Activated CD8-positive, alpha-beta T cell treated with anti-CD3 and anti-CD28 coated beads, Interleukin-2, amount 10 ng/mL, durations not matched to agents 7 days and 5 days (primary cell): ENCODE results near the gene PDPK1. TPM values are rescaled to one million over a fixed set of nuclear protein-coding genes. Genes with fewer than 3 reads are reported as not detected.
A peak's percentile ranks its signal among the peaks of the same experiment; 100 is the strongest.
"Not testable (repeated sequence)": the region's sequence is repeated elsewhere in the genome, so short reads cannot be mapped to it uniquely, and the experiment has no call there.

Experiments used
- ATAC-seq: fragments of 150-1000 bp; cut with Tn5 transposase; one replicate; pipeline ENCODE4 v1.10.0; 2021; ENCODE audit warnings: moderate library complexity
- CTCF ChIA-PET: fragments of 350-600 bp; sonication (Branson Sonifier 250); formaldehyde crosslinking; loops from one replicate; lab custom pipeline; 2021; ENCODE audit warnings: antibody characterized with exemption; lab: Charles Lee
- POLR2A ChIA-PET: fragments of 350-600 bp; sonication (Branson Sonifier 250); formaldehyde crosslinking; loops from one replicate; lab custom pipeline; 2021; ENCODE audit warnings: antibody characterized with exemption; lab: Charles Lee
- DNase-seq: peaks from one replicate; pipeline ENCODE4 v3.0.0-alpha.2; 2020
- H3K27ac Mint-ChIP-seq: one replicate; pipeline ENCODE4 v1.8.0; 2021; ENCODE audit warnings: mild to moderate bottlenecking, mixed read lengths
- H3K27me3 Mint-ChIP-seq: one replicate; pipeline ENCODE4 v1.8.0; 2021; ENCODE audit warnings: low read depth, mixed read lengths
- H3K36me3 Mint-ChIP-seq: one replicate; pipeline ENCODE4 v1.8.0; 2021; ENCODE audit warnings: low read depth, mixed read lengths
- H3K4me1 Mint-ChIP-seq: one replicate; pipeline ENCODE4 v1.8.0; 2021; ENCODE audit warnings: low read depth, mixed read lengths
- H3K4me3 Mint-ChIP-seq: one replicate; pipeline ENCODE4 v1.8.0; 2021; ENCODE audit warnings: mild to moderate bottlenecking, mixed read lengths
- H3K9me3 Mint-ChIP-seq: one replicate; pipeline ENCODE4 v1.8.0; 2022; ENCODE audit warnings: mixed read lengths; ENCODE audit not compliant: insufficient read depth
- total RNA-seq, 2 experiments: library from RNA; stranded (reverse); gene quantifications; one replicate each; pipeline ENCODE4 v1.2.3, GENCODE V29; 2021

The PDPK1 gene
- total RNA-seq, 2 experiments from 2014 or later = 41.2 to 49.6 TPM

DNA sequence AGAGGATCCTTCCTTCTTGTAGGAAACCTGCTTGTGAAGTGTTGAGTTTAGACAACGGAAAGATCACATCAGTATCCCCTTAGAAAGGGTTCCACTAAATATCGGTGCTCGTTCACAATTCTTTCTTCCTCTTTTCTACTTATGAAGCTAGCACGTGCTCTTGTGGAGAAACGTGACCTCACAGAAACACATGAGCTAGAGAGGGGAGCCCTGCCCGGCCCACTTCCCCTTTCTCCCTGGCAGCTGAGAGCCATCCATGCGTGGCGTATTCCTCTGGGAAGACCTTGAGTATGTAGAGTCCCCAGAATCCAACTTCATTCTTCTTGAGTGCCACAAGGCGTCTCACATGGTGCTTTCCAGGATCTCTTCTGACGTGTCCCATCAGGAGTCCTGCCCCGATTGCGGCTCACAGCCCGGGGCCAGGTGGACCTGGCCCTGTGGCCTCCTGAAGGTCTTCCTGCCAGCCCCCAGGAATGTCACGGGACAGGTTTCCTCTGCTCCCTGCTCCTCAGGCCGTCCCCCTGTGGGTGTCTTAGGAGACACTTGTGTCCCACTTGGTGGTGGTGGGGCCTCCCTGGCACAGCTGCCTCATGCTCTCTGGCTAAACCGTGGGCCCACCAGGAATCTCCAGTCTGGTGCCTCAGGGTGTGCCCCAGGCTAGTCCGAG, 22.4 kb downstream of the PDPK1 start:
- CTCF ChIA-PET, DNase-seq, H3K27ac Mint-ChIP-seq, H3K36me3 Mint-ChIP-seq, H3K4me3 Mint-ChIP-seq, H3K4me1 Mint-ChIP-seq, ATAC-seq, H3K27me3 Mint-ChIP-seq, POLR2A ChIA-PET, H3K9me3 Mint-ChIP-seq: not testable (repeated sequence)

DNA sequence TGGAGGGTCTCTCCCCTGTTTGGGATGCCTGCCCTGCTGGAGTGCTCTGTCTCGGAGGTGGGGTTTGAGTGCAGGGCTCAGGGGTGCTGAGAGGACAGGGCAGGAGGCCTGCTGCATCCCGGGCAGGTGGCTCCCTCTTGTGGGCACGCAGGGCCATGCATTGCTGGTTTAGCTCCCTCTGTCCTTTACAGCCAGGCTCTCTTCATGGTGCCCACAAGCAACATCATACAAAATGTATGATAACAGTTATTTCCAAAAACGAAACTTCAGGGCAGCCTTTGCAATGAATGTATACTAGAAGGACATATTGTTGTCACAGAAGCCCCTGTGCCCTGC, 22.9 kb downstream of the PDPK1 start:
- DNase-seq (peak; percentile 79), ATAC-seq (peak; percentile 97)
- H3K4me1 Mint-ChIP-seq, H3K27me3 Mint-ChIP-seq, CTCF ChIA-PET, H3K27ac Mint-ChIP-seq, H3K4me3 Mint-ChIP-seq, POLR2A ChIA-PET, H3K9me3 Mint-ChIP-seq, H3K36me3 Mint-ChIP-seq: not testable (repeated sequence)

DNA sequence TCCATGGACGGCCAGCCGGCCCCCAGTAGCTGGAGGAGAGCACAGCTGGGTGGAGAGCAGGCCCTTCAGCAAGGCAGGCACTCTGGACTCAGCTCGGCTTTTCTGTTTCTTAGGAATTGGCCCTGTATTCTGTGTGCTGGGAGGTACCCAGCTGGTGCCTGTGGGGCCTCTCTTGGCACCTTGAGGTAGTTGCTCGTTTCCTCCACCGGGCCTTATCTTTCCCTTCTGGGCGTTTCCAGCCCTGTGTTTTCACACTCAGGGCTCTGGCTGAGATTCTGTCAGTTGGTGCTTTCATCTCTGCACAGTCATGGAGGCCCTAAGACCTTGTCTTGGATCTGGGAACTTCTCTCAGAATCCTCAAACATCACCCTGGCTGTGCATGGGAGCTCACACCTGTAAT, 29.7 kb downstream of the PDPK1 start:
- H3K27me3 Mint-ChIP-seq, H3K36me3 Mint-ChIP-seq, POLR2A ChIA-PET, H3K9me3 Mint-ChIP-seq, DNase-seq, CTCF ChIA-PET, H3K27ac Mint-ChIP-seq, ATAC-seq, H3K4me1 Mint-ChIP-seq, H3K4me3 Mint-ChIP-seq: not testable (repeated sequence)

DNA sequence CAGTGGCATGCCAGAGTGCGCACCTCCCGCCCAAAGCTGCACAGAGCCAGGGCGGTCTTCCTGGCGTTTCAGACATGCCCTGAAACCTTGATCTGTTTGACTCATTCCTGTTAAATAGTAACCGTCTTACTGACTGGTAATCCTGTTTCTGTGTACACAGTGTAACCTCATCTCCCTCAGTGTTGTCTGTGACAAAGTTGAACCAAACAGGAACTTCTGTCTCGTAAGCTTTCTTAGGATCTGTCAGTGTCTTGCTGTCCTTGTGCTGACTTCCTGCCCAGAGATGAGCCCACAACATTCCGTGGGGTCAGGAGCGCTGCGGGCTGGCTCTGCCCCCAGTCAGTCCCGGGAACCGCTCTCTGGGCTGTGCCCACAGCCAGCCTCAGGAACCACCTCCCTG, 30.8 kb downstream of the PDPK1 start:
- POLR2A ChIA-PET = not testable (repeated sequence)

DNA sequence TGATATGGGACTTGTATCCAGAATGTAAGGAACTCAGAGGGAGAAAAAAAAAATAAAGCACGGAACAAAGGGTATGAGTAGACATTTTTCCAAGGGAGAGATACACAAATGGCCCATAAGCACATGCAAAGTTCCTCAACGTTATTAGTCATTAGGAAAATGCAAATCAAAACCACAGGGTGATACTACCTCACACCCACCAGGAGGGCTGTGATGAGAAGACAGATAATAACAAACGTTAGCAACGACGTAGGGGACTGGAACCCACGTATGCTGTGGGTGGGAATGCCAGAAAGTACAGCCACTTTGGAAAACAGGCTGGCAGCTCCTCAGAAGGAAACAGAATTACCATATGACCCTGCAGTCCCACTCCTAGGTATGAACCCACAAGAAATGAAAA, 34.9 kb downstream of the PDPK1 start:
- POLR2A ChIA-PET, H3K27ac Mint-ChIP-seq, CTCF ChIA-PET: not testable (repeated sequence)

More for the DNA sequence above, 30.8 kb downstream of the PDPK1 start:
- H3K4me3 Mint-ChIP-seq, DNase-seq, ATAC-seq, H3K36me3 Mint-ChIP-seq, H3K4me1 Mint-ChIP-seq, H3K27me3 Mint-ChIP-seq, CTCF ChIA-PET, H3K9me3 Mint-ChIP-seq, H3K27ac Mint-ChIP-seq: not testable (repeated sequence)

DNA sequence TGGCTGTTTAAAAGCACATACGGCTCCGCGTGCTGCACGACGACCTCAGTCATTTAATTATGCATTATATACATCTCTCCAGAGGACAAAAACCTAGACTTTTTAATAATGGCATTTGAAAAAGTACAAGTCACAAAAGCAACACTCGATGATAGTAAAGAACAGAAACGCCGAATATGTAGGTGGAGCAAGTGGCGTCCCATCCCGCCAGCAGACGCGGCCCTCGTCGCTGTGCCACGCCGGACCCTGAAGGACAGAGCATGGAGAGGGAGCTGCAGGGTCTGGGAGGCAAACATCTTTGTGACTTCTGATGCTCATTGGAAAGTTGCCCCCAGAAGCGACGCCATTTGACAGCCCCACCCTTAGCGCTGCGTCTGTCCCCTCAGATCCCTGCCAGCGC, 38.0 kb downstream of the PDPK1 start:
- H3K4me1 Mint-ChIP-seq, H3K4me3 Mint-ChIP-seq, H3K9me3 Mint-ChIP-seq, CTCF ChIA-PET, DNase-seq, H3K27ac Mint-ChIP-seq, ATAC-seq, H3K27me3 Mint-ChIP-seq, POLR2A ChIA-PET, H3K36me3 Mint-ChIP-seq: not testable (repeated sequence)

More for the DNA sequence above, 34.9 kb downstream of the PDPK1 start:
- not testable (repeated sequence) for H3K4me3 Mint-ChIP-seq, H3K4me1 Mint-ChIP-seq, H3K9me3 Mint-ChIP-seq, DNase-seq, H3K27me3 Mint-ChIP-seq, ATAC-seq, H3K36me3 Mint-ChIP-seq

DNA sequence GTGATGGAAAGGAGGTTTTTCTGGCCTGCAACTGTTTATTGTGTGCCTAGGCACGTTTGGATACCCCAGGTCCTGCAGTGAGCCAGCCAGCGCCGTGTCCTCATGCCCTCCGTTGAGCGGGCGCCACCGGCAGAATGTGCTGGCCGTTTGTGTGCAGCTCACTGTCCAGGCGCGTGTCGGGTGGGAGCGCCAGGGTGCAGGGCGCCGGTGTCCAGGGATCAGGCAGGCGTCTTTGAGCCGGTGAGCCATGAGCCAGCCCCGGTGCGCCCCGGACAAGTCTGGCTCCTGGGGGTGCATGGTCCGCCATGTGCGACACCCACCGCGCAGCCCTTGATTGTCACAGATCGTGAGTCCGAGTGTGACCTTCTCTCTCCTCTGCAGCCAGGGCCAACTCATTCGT, 39.2 kb downstream of the PDPK1 start:
- CTCF ChIA-PET, H3K4me3 Mint-ChIP-seq, H3K27ac Mint-ChIP-seq, H3K36me3 Mint-ChIP-seq, POLR2A ChIA-PET, ATAC-seq, H3K27me3 Mint-ChIP-seq, H3K9me3 Mint-ChIP-seq, DNase-seq, H3K4me1 Mint-ChIP-seq: not testable (repeated sequence)

DNA sequence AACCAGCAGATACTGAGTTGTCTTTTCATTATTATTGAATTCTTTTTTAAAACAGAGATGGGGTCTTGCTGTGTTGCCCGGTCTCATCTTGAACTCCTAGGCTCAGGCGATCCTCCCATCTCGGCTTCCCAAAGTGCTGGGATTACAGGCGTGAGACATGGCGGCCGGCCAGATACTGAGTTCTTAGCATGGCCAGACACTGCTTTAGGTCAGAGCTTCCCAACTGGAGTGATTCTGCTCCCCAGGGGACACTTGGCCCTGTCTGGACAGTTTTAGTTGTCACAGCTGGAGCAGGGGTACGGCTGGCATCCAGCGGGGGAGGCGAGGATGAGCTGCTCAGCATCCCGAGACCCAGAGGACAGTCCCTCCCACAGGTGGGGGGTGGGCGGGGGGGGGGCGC, 41.1 kb downstream of the PDPK1 start:
- H3K4me1 Mint-ChIP-seq, ATAC-seq, DNase-seq, H3K4me3 Mint-ChIP-seq, CTCF ChIA-PET, H3K27me3 Mint-ChIP-seq, H3K9me3 Mint-ChIP-seq, H3K36me3 Mint-ChIP-seq, POLR2A ChIA-PET, H3K27ac Mint-ChIP-seq: not testable (repeated sequence)

DNA sequence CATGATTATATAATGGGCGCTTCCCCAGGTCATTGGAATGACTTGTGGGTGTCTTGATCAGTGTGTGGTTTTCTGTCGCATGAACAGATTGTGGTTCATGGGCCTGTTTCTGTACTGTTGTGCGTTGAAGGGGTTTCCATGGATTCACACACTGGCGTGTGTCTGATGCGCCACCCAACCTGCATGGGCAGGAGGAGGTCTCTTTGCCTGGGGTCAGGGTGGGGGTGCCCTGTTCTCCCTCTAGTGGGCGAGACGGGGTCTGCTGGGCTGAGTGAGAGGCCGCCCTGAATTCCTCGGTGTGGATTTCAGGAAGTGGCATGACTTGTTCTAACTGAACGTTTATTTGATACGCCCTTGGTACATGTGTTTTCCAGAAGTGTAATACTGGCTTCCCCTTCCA, 42.3 kb downstream of the PDPK1 start:
- DNase-seq, H3K36me3 Mint-ChIP-seq, CTCF ChIA-PET, H3K27me3 Mint-ChIP-seq, H3K4me1 Mint-ChIP-seq, H3K27ac Mint-ChIP-seq, H3K9me3 Mint-ChIP-seq, POLR2A ChIA-PET, H3K4me3 Mint-ChIP-seq: not testable (repeated sequence)
- peak; percentile 50 for ATAC-seq

DNA sequence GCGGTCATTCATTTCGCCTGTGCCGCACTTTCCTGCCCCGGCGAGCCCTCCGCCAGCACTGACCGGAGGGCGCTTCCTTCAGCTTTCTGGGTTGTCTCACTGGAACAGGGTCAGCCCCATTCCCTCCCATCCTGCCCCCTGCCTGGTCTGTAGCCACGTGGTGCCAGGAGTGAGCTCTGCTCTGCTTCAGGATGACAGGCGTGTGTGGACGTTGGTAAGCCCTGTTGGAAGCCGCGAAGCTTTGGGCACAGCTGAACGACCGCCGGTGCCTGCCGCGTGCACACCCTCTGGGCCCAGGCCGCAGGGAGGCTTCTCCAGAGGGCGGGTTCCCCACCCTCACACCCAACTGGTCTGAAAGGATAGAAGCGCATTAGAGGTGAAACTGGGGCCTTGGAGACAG, 43.0 kb downstream of the PDPK1 start:
- H3K9me3 Mint-ChIP-seq, POLR2A ChIA-PET, H3K4me3 Mint-ChIP-seq, CTCF ChIA-PET, DNase-seq, H3K27me3 Mint-ChIP-seq, H3K4me1 Mint-ChIP-seq, H3K36me3 Mint-ChIP-seq, ATAC-seq, H3K27ac Mint-ChIP-seq: not testable (repeated sequence)

DNA sequence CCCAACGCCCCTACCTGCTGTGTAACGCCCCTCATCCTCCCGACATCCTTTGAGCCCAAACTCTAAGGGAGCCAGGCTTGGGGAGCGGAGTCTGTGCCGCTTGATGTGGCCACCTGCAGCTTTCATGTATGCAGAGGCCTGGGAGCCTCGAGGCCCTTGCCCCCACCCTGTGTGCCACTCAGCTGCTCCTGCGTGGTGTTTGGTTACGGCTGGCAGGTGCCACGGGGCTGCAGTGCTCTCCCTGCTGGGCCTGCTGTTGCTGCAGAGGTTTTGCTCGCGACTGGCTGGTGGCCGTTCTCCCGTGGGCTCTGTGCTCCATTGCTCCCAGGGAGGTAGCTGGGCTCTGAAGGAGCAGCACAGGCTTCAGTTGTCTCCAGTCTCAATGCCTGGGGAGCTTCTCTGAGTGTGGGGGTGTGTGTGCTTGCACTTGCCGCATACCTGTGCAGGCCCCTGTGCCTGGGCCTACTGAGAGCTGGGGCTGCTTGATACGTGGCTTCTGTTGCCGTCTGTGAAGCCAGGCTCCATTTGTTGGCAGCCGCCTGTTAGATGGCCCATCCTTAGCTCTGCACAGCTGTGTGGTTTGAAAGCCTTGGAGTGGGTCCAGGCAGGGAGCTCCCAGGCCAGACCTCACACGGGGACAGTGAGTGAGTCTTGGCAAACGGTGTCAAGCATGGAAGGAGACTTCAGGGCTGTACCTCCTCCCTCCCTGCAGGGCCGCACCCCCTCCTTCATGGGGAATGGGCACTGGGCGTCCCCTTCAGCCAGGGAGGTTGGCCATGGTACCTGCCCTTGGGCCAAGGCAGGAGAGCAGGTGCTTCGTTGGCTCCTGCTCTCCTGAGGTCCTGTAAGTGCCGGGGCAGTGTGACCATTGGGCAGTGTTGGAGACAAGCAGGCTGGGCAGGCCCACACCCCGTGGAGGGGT, 47.2 kb downstream of the PDPK1 start:
- ATAC-seq = no peak
- Mint-ChIP-seq H3K4me3 (no peak overlapping the region), H3K27ac (no peak overlapping the region), H3K9me3 (no peaks in the 10 kb centered on the region), H3K4me1 (peaks cover 4% of the 10 kb centered on the region), H3K27me3 (no peaks in the 10 kb centered on the region), H3K36me3 (peaks cover 26% of the 10 kb centered on the region)
- POLR2A ChIA-PET = no interaction called here
- DNase-seq = no peak
- CTCF ChIA-PET = no interaction called here

DNA sequence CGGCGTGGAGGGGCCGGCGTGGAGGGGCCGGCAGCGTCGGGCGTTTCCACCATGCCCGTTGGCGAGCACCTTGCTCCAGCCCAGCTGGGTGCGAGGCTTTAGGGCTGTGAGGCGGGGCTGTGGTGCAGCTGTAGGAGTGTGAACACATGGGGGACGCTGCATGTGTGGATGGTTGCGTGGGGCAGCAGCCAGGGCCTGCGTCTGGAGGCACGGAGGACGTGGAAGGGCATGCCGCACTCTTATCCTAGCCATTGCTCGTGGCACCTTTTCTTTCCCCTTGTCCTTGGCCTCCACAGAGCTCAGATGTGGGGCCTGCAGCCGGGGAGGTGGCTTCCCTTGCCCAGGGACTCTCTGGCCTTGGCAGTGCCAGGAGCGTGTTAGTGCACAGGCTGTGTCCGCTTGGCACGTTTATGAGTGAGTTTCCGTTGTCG, 47.8 kb downstream of the PDPK1 start:
- CTCF ChIA-PET = no interaction called here
- Mint-ChIP-seq H3K36me3 (peaks cover 31% of the 10 kb centered on the region), H3K4me3 (no peak overlapping the region), H3K9me3 (no peaks in the 10 kb centered on the region), H3K27me3 (no peaks in the 10 kb centered on the region), H3K27ac (no peak overlapping the region), H3K4me1 (peaks cover 8% of the 10 kb centered on the region)
- ATAC-seq (no peak), DNase-seq (no peak)
- POLR2A ChIA-PET = no interaction called here
